ENCODE data around the gene MICU1.
"Not testable (repeated sequence)": the region's sequence is repeated elsewhere in the genome, so short reads cannot be mapped to it uniquely, and the experiment has no call there.

The MICU1 gene, protein sequence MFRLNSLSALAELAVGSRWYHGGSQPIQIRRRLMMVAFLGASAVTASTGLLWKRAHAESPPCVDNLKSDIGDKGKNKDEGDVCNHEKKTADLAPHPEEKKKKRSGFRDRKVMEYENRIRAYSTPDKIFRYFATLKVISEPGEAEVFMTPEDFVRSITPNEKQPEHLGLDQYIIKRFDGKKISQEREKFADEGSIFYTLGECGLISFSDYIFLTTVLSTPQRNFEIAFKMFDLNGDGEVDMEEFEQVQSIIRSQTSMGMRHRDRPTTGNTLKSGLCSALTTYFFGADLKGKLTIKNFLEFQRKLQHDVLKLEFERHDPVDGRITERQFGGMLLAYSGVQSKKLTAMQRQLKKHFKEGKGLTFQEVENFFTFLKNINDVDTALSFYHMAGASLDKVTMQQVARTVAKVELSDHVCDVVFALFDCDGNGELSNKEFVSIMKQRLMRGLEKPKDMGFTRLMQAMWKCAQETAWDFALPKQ

DNA sequence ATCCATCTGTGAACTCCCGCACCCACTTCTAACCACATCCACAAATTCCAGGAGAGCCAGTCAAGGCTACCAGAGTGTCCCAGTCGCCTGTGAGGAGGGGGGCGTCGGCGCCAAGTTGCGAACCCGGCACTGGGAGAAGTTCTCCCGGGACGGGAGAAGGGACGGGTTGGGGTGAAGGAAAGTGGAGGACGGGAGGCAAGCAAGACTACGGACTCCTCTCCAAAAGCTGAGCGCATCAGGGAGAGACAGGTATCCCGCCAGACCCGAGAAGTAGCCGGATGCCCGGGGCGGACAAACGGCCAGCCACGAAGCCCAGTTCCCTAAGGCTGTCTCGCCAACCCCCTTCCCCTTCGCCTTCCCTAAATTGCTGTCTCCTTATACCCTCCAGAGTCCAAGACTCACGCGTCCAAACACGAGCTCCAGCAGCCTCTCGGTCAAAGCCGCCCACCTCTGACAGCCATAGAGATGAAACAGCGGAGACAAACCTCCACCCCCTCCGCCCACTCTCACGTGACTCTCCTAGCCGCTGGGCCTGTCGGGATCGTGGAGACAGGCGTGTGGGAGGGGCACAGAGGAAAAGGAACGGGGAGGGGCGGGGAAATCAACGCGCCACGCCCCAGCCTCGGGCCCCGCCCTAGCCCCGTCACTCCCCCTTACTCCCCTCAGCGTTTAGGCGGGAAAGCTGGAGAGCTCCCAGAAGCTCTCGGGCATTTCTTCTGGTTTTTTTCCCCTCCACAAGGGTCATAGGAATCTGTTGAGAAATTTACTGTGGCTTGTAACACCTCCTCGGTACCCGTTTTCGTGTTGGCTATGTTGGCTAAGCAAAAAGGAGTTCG, at the start of gene MICU1:
MICU1 (minus strand) TSS at position 472 of the 836 bp plus-strand sequence. CDS start 59,286 bp downstream, outside the sequence.
- TF ChIP-seq, protein P1, sequence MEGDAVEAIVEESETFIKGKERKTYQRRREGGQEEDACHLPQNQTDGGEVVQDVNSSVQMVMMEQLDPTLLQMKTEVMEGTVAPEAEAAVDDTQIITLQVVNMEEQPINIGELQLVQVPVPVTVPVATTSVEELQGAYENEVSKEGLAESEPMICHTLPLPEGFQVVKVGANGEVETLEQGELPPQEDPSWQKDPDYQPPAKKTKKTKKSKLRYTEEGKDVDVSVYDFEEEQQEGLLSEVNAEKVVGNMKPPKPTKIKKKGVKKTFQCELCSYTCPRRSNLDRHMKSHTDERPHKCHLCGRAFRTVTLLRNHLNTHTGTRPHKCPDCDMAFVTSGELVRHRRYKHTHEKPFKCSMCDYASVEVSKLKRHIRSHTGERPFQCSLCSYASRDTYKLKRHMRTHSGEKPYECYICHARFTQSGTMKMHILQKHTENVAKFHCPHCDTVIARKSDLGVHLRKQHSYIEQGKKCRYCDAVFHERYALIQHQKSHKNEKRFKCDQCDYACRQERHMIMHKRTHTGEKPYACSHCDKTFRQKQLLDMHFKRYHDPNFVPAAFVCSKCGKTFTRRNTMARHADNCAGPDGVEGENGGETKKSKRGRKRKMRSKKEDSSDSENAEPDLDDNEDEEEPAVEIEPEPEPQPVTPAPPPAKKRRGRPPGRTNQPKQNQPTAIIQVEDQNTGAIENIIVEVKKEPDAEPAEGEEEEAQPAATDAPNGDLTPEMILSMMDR (IDR thresholded peaks at IDR 0.05; ENCODE audit: low read depth, low read length), result no peak
- H3K4me3 ChIP-seq (ENCODE audit: low read depth, low read length), result peak within 1 kb of the TSS; percentile 95

DNA sequence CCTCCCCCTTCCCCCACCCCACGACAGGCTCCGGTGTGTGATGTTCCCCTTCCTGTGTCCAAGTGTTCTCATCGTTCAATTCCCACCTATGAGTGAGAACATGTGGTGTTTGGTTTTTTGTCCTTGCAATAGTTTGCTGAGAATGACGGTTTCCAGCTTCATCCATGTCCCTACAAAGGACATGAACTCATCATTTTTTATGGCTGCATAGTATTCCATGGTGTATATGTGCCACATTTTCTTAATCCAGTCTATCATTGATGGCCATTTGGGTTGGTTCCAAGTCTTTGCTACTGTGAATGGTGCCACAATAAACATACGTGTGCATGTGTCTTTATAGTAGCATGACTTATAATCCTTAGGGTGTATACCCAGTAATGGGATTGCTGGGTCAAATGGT, 48.3 kb upstream of the MICU1 start:
- H3K4me3 ChIP-seq (ENCODE audit: low read depth, low read length), result not testable (repeated sequence)

DNA sequence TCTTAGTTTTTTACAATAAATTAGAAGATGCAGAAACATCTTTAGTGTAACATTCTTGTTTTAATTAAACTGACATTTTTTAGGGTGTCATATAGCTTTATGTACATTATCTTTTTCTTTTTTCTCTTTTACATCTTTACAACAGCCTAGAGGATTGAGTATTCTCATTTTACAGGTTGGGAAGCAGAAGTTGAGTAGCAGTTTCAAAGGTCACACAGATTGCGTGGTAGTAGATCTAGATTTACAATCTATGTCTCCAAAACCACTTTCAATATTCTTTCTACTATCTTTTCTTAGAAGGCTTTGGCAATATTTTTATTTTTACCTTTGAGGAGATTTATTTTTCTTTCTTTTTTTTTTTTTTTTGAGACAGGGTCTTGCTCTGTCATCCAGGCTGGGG, 47.4 kb upstream of the MICU1 start:
- no peak overlapping the region for H3K4me3 ChIP-seq (ENCODE audit: low read depth, low read length)
- TF ChIP-seq, protein P1 (IDR thresholded peaks at IDR 0.05; ENCODE audit: low read depth, low read length), result no peak

DNA sequence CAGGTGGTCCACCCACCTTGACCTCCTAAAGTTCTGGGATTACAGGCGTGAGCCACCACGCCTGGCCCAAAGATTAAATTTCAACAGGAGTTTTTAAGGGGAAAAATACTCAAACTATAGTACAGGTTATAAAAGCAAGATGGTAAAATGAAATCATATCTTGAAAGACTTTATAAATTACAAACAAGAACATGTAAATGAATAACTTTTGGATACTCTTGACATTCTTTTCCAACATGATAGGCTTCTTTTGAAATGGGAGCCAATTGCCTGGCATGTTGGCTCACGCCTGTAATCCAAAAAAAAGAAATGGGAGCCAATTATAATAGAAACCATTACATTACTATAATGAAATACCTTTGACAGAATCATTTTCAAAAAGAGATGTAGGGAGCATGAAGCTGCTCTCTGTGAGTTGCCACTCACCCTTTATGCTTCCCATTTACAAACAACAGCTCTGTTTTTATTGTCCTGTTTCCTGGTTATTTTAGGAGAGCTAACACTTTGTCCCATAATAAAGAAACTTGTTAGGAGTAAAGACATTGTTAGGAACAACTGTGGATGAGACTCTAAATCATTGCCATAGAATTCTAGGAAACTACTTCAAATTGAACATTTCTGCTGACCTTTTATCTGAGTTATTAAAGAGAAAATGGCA, 41.5 kb upstream of the MICU1 start:
- TF ChIP-seq, protein P1 (IDR thresholded peaks at IDR 0.05; ENCODE audit: low read depth, low read length), result no peak
- no peak overlapping the region for H3K4me3 ChIP-seq (ENCODE audit: low read depth, low read length)

DNA sequence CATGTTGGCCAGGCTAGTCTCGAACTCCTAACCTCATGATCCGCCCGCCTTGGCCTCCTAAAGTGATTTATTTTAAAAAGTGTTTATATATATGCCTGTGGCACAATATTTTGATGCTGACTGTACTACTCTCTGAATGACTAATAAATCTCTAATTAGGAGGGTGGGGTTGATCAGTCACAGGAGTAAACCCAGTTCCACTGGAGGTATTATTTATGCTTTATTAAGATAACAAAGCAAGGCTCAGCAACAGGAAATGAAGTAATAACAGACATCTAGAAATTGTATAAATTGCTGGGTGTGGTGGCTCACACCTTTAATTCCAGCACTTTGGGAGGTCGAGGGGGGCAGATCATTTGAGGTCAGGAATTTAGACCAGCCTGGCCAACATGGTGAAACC, 40.0 kb upstream of the MICU1 start:
- TF ChIP-seq, protein P1 (IDR thresholded peaks at IDR 0.05; ENCODE audit: low read depth, low read length), result no peak
- H3K4me3 ChIP-seq (ENCODE audit: low read depth, low read length), result no peak overlapping the region

DNA sequence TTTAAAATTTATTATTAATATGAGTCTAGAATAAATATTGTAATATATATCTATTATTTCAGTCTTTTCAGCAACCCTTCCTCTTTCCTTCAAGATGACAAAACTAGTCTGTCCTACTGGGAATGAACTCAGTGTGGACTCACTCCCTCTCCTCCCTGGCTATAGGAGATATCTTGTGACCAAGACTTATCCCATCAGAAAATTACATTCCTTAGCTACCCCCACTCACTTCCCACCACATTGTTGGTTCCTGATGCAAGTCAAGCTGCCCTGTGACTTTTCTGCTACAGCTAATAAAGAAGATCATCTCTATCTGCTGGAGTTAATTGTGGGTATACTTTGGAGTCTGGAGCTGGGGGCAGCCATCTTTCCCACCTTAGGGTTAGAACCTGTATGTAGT, 38.1 kb upstream of the MICU1 start:
- TF ChIP-seq, protein P1 (IDR thresholded peaks at IDR 0.05; ENCODE audit: low read depth, low read length), result no peak
- no peak overlapping the region for H3K4me3 ChIP-seq (ENCODE audit: low read depth, low read length)

DNA sequence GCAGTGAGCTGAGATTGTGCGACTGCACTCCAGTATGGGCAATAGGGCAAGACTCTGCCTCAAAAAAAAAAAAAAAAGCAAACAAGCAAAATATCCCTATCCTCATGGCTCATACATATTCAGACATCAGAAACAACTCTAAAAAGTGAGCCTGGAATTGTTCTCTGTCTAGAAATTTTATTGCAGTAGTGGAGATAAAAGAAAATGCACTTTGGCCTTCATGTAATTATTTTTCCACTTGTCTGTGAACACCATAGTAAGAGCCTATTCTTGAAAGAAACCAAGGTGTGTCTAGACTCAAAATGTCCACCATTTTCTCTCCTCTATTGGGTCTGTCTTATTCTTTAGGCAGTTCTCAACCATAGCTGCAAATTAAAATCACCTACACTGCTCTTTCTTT, 35.6 kb upstream of the MICU1 start:
- no peak overlapping the region for H3K4me3 ChIP-seq (ENCODE audit: low read depth, low read length)
- TF ChIP-seq, protein P1 (IDR thresholded peaks at IDR 0.05; ENCODE audit: low read depth, low read length), result no peak
